Stimulated activated CD8-positive, alpha-beta memory T cell treated with anti-CD3 and anti-CD28 coated beads, Interleukin-15, amount 100 ng/mL, for 48 hours (primary cell): ENCODE measurements around the gene PDE9A.

ENCODE experiments used
- DNase-seq, 2 donors: peaks; one replicate each; pipeline ENCODE4 v3.0.0-alpha.2; 2020; ENCODE audit warnings: low read depth in 2 of 2

The PDE9A gene

DNA sequence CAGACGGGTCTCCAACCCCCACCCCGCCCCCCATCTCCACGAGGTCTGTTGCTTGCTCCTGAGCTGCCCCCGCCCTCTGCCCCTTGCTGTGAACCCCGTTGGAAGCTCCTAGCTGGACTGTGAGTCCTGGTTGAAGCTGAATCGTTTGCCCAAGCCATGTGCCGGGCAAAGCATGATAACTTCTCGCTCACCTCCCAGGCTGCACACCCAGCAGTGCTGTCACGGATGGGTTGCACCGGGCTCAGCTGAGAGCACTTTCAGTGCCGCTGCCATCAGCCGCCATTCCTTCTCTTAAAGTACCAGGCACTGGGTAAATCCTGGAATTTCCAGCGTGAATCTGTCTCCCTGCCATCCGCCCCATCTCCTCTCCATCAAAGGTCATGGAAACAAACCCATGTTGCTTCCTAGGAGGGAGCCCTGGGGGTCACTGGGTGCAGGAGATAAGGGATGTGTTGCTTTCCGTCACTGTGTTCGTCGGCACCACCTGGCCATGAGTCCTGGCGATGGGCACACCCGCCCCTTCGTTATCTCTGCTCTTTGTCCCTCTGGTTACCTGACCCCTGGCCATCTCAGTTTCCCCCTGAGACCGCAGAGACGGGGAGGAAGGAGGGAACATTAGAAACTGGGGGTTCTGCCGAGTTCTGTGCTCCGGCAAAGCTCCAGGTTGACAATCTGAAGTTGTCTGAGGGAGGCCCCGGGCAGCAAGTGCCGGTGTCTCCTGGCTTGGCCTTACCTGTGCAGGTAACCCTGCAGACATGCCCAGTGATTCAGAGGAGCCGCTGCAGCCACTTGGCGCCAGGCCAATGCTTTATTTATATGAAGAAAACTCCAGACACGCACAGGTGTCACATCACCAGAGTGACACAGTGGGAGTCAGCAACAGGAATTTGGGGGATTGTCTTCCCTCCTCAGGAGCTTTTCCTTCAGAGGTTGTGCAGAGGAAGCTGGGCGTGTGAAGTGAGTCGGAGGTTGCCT is 2.7 kb downstream of the PDE9A start:
- no peak for DNase-seq

DNA sequence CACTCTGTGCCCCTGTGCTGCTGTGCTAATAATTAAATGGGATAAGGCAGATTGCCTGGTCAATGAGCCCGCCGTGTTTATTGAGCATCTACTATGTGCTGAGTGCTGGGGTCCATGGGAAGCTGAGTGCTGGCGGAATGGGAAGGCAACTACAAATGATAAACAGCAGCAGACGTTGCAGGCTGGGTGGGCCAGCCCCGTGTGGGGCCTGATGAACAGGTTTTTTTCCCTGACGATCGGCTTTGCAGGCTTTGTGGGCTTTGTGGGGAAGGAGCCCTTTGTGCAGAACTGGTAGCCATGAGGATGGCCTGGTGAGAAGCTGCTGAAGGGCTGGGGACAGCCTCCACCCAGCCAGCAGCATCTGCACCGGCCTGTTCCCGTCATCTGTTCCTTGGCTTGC is 3.5 kb downstream of the PDE9A start:
- DNase-seq: no peak

DNA sequence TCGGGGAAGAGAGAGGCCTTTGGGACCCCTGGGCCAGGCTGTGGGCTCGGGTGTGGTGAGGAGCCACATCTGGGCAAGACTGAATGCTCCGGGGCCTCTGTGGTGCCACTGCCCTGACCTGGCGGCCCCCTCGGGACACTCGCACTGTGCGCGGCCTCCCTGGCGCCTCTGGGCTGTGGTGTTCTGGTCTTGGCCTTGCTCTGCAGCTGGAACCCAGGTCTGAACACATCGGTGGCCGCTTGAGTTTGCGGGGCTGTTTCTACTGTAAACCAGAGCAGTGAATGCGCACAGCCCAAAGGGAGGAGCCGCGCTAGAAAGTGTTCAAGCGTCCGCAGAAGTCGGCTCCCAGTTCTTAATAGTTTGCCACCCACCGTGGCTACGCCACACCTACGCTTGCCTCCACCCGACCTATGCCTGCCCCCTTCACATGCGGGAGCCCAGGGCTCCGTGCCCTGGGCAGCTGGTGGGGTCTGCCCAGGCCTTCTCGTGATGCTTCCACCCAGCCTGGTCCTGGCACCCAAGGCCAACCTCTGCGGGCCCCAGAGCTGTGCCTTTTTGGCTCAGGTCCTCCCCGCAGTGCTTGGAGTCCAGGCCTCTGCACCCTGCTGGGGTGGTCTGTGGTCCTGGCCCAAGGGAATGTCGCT is 4.4 kb downstream of the PDE9A start:
- no peak for DNase-seq

DNA sequence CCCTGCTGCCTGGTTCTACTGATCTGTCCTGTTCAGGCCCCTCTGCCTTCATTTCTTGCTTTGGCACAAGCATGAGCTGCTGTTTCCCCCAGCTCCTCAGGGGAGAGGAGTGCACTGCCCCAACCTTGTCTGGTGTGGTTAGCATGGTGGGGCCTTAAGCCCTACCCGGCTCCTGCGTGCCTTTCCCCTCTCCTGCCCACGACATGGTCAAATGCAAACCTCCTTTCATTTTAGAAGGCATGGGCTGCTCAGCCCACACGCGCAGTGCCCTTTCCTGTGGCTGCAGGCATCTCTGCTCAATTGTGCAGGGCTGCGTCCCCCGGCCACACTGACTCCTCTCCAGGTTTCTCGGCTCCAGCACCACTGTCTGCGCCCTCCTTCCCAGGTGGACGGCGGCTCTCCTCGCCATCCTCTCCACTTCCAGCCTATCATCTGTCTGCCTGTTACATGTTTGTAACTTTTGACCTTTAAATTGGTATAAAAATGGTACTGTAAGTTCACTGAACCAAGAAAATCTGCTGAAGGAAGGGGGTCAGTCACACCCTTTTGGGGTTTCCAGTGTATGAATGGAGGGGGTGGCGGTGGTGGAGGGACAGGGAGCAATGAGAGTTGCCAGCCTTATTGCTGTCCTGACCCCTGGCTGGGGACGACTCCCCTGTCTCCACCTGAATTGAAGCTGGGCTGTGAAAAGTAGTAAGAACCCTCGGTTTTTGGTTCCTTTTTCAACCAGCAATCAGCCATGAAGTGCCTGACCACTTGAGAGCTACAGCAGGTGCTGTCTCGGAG is 5.1 kb downstream of the PDE9A start:
- DNase-seq: no peak

DNA sequence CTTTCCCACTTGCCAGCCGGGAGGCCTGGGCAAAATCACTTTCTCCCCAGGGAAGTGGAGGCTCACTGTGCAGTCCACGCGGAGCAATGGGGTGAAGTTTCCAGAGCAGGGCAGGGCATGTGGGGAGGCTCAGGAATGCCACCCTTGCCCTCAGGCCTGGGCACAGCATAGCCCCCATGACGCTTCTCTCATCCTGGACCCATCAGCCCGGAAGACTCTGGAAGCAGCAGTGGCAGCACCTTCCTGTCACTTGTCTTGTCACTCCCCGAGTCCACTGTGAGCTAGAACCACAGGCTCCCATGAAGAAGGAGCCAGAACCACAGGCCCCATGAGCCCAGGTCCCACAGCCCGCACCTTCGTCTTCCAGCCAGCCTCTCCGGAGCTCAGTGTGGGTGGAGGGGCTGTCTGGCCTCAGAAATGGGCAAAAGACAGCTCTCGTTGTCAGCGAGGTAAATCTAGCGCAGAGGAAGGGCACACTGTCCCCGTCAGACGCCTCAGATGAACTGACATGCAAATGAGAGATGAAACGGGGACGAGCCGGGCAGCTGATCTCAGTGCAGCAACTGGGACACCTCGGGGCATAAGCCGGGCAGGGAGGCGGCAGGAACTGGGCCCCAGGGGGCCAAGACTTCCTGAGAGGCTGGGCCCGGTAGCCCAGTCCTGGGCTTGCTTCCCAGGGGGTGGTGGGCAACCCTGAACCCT is 6.1 kb downstream of the PDE9A start:
- no peak for DNase-seq

DNA sequence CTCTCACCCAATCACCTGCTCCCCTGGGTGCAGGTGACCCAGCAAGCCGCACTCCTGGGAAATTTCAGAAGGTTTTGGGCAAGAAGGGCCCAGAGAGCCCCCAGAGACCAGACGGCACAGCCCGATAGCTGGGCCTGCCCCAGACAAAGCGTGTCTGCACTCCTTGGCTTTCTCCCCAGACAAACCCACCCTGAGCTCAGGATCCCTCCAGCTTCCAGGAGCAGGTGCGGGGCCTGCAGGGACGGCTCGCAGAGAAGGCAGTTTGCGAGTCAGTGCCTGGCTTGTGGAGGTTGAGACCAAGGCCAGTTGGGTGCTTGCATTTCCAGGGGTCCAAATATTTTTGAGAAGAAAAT is 6.7 kb downstream of the PDE9A start:
- no peak for DNase-seq

GRCh38 chr21:42661688-42662429 is 8.4 kb downstream of the PDE9A start:
- DNase-seq: no peak

DNA sequence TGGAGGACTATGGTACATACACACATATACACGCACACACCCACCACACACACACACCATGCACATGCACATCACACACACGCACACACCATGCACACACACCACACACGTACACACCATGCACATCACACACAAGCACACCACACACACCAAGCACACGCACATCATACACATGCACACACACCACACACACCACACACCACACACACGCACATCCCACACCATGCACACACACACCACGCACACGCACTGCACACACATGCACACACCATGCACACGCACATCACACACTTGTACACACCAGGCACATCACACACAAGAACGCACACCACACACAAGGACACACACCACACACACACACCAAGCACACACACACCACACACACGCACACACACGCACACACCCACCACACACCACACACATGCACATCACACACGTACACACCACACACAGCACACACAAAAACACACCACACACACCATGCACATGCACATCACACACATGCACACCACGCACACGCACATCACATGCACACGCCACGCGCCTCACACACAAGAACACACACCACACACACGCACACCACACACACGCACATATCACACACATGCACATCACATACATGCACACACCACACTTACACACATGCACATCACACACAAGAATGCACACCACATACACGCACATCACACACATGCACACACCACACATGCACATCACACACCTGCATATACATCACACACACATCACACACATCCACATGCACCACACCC is 9.2 kb downstream of the PDE9A start:
- DNase-seq: no peak

DNA sequence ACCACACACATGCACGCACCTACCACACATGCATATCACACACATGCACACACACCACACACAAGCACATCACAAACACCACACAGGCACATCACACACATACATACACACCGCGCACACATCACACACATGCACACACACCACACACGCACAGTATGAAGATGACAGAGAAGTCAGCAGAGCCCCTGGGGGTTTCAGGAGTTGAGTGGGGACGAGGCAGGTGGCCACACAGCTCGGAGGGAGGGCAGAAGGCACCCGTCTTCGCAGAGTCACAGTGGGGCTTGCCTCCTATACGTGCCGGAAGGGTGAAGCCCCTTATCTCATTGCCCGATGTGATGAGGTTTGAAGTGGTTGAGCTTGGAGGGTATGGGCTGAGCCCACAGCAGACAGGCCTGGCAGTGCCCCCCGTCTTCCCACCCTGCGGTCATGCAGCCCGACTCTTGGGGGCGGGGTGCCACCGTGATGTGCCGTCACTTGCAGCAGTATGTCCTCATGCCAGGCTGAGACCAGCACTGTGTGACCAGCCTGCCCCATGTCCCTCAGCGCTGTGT is 9.9 kb downstream of the PDE9A start:
- no peak for DNase-seq

DNA sequence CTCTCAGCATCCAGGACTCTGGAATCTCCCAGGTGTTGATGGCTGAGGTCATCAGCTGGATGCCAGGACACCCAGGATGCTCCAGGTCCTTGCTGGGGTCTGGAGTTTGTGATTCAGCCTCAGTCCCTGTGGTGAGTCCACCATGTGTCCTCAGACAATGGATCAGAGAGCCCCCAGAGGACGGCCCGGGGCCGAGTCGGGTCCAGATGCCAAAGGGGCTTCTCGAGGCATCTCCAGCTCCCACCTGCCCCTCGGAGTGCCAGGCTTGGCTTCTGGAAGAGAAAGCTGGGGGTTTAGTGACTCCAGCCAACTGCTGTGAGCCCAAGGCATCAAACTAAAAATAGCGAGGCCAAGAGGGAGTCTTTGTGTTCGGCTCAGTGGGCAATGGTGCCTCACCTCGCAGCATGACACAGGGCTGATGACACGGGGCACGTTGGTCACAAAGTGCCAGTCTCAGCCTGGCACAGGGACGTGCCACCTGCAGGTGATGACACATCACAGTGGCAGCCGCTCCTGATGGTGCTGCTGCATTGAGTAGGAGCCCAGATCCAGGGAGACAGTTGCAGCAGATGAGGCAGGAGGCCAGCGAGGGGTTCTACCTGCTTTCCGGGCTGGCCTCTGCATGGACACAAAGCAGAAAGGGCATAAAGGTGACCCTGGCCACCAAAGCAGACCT is 10.6 kb downstream of the PDE9A start:
- DNase-seq: no peak

DNA sequence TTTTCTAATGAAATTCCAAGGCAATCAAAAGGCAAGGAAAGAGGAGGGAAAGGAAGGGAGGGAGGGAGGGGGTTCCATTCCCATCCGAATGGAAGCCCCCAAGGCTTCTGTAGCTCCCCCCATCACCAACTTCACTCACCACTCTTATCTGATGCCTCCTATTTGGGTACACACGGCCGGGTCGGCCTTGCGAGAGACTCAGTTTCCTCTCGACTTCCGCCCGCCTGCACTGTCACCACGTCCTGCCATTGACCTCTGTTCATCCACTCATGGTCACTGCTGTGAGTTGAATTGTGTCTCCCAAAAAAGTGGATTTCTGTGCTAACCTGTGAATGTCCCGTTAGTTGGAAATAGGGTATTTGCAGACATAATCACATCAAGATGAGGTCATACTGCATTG is 11.2 kb downstream of the PDE9A start:
- DNase-seq: no peak

GRCh38 chr21:42665026-42665425 is 11.6 kb downstream of the PDE9A start:
- no peak for DNase-seq

DNA sequence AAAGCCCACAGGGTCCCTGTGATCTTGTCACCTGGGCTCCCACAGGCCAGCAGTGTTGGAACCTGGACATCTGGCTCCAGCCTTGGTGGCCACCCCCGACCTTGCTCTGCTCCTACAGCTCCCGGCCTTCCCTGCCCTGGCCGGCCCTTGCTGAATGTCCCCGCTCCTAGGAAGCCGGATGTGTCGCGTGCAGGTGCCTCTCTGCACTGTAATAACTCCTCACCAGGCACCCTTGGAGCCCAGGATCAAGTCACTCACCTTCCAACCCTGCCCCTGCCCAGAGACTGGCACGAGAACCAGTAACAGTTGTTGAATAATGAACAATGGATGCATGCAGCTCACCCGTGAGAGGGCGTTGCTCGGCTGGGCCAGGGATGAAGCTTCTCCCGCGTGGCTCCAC is 12.1 kb downstream of the PDE9A start:
- DNase-seq: no peak

DNA sequence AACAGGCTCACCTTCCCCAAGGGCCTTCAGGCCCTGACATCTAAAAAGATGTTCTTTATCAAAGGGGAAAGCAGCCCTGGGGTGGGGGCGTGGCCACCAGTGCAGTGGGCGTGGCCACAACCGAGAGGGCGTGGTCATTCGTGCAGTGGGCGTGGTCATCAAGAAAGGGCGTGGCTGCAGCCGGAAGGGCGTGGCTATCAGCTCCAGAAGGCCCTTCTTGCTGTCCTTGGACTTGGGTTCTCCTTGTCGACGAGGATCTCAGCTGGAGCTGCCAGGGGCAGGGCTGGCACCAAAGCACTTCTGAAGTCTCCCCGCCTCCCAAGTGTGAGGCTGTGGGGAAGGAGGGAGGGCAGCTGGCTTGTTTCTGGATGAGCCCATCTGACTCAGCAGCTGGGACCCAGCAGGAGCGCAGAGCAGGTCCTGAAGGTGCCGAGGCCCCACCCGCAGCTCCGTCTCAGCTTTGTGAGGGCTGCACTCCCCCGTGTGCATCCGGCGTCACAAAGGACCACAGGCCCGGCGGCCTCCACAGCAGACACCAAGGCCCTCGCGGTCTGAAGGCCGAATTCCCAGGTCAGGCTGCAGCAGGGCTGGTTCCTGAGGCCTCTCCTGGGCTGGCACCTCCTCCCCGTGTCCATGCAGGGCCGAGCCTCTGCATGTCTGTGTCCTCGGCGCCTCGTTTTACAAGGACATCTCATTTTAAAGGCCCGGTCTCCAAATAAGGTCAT is 12.8 kb downstream of the PDE9A start:
- no peak for DNase-seq

GRCh38 chr21:42666925-42667324 is 13.5 kb downstream of the PDE9A start:
- DNase-seq: no peak

GRCh38 chr21:42668298-42668992 is 15.0 kb downstream of the PDE9A start:
- DNase-seq: no peak

- no peak for DNase-seq
Measured at GRCh38 chr21:42669041-42669440, 15.6 kb downstream of the PDE9A start.
